ENCODE results near the gene FGF7. TPM values are rescaled to one million over a fixed set of nuclear protein-coding genes. Genes with fewer than 3 reads are reported as not detected.
"Not testable (repeated sequence)": the region's sequence is repeated elsewhere in the genome, so short reads cannot be mapped to it uniquely, and the experiment has no call there.

Gene FGF7
- polyA plus RNA-seq (2013, experiment 1 of 2; ENCODE audit: insufficient read length): 0.26 TPM
- 0.46 TPM for polyA plus RNA-seq (2013, experiment 2 of 2; ENCODE audit: insufficient read length)

GRCh38 chr15:49423021-49423420 is at the start of gene FGF7:
Gene FGF7, plus strand, starts transcription at chr15:49423242. Its CDS starts 1,056 bp downstream, at chr15:49424298.
- DNase-seq: peak; percentile 14

GRCh38 chr15:49379996-49380395 is 43.0 kb upstream of the FGF7 start:
- no peak for DNase-seq

GRCh38 chr15:49380912-49381311 is 42.1 kb upstream of the FGF7 start:
- DNase-seq: no peak

- no peak for DNase-seq
Measured at GRCh38 chr15:49382394-49382793, 40.6 kb upstream of the FGF7 start.

GRCh38 chr15:49383266-49383665 is 39.8 kb upstream of the FGF7 start:
- DNase-seq: peak; percentile 33

- no peak for DNase-seq
Measured at GRCh38 chr15:49387471-49387870, 35.6 kb upstream of the FGF7 start.

- DNase-seq: not testable (repeated sequence)
Measured at GRCh38 chr15:49402515-49403296, 20.3 kb upstream of the FGF7 start.

GRCh38 chr15:49406352-49407118 is 16.5 kb upstream of the FGF7 start:
- DNase-seq: no peak

- no peak for DNase-seq
Measured at GRCh38 chr15:49410641-49411040, 12.4 kb upstream of the FGF7 start.

GRCh38 chr15:49412797-49413196 is 10.2 kb upstream of the FGF7 start:
- DNase-seq: no peak

- DNase-seq: peak; percentile 2
Measured at GRCh38 chr15:49415149-49415548, 7.9 kb upstream of the FGF7 start.

GRCh38 chr15:49415638-49416037 is 7.4 kb upstream of the FGF7 start:
- peak; percentile 85 for DNase-seq

GRCh38 chr15:49418811-49419210 is 4.2 kb upstream of the FGF7 start:
- no peak for DNase-seq

- DNase-seq: peak; percentile 69
Measured at GRCh38 chr15:49421991-49422390, 1.1 kb upstream of the FGF7 start.

- DNase-seq: no peak
Measured at GRCh38 chr15:49423901-49424550, 984 bp downstream of the FGF7 start.

GRCh38 chr15:49424954-49425353 is 1.9 kb downstream of the FGF7 start:
- DNase-seq: peak; percentile 23

- no peak for DNase-seq
Measured at GRCh38 chr15:49427372-49427771, 4.3 kb downstream of the FGF7 start.

GRCh38 chr15:49428409-49429095 is 5.5 kb downstream of the FGF7 start:
- no peak for DNase-seq

- DNase-seq: no peak
Measured at GRCh38 chr15:49430046-49430445, 7.0 kb downstream of the FGF7 start.

- DNase-seq: peak; percentile 39
Measured at GRCh38 chr15:49435174-49435573, 12.1 kb downstream of the FGF7 start.

- DNase-seq: peak; percentile 49
Measured at GRCh38 chr15:49436751-49437150, 13.7 kb downstream of the FGF7 start.

- DNase-seq: no peak
Measured at GRCh38 chr15:49438962-49439631, 16.1 kb downstream of the FGF7 start.

Data from fibroblast of skin of back (primary cell).